ENCODE measurements around the gene TTC5. TPM values are rescaled to one million over a fixed set of nuclear protein-coding genes. Genes with fewer than 3 reads are reported as not detected.
"Not testable (repeated sequence)": the region's sequence is repeated elsewhere in the genome, so short reads cannot be mapped to it uniquely, and the experiment has no call there.

Gene TTC5
- total and polyA plus RNA-seq, 2 donors from 2014 or later = 12.3 to 22.3 TPM

GRCh38 chr14:20294636-20295035 lies 11.1 kb downstream of the TTC5 start:
- H3K27ac ChIP-seq (ENCODE audit: low read depth in 2 of 2, low read length in 2 of 2) = no peak overlapping the region
- intact Hi-C loops (cut with DNase I) = no loop called here
- no peak for DNase-seq
- H3K9ac ChIP-seq (ENCODE audit: low read length in 3 of 3) = no peak overlapping the region
- no peak for TF ChIP-seq CTCF (IDR thresholded peaks at IDR 0.05; ENCODE audit: borderline replicate concordance, extremely low read depth, insufficient read depth)
- H3K27me3 ChIP-seq (ENCODE audit: control insufficient read depth, insufficient read depth, low read length) = no peaks in the 10 kb centered on the region
- H3K9me3 ChIP-seq (ENCODE audit: control insufficient read depth in 2 of 3, insufficient read depth in 1 of 3, low read length in 3 of 3) = no peaks in the 10 kb centered on the region
- no peak overlapping the region for H3K4me3 ChIP-seq (ENCODE audit: low read length in 3 of 3)
- peaks cover 0 to 42% (median 41%) of the 10 kb centered on the region in 3 donors for H3K36me3 ChIP-seq (ENCODE audit: control insufficient read depth in 2 of 3, insufficient read depth in 3 of 3, low read length in 3 of 3)
- no peak for FAIRE-seq
- H3K4me1 ChIP-seq (ENCODE audit: control insufficient read depth in 2 of 3, insufficient read depth in 2 of 3, low read depth in 1 of 3, low read length in 3 of 3) = no peaks in the 10 kb centered on the region

GRCh38 chr14:20281998-20282397 lies 23.8 kb downstream of the TTC5 start:
- H3K36me3 ChIP-seq (ENCODE audit: control insufficient read depth in 2 of 3, insufficient read depth in 3 of 3, low read length in 3 of 3); H3K27me3 ChIP-seq (ENCODE audit: control insufficient read depth, insufficient read depth, low read length); H3K9ac ChIP-seq (ENCODE audit: low read length in 3 of 3); H3K4me3 ChIP-seq (ENCODE audit: low read length in 3 of 3); H3K4me1 ChIP-seq (ENCODE audit: control insufficient read depth in 2 of 3, insufficient read depth in 2 of 3, low read depth in 1 of 3, low read length in 3 of 3); intact Hi-C loops (cut with DNase I); FAIRE-seq; DNase-seq; H3K9me3 ChIP-seq (ENCODE audit: control insufficient read depth in 2 of 3, insufficient read depth in 1 of 3, low read length in 3 of 3); H3K27ac ChIP-seq (ENCODE audit: low read depth in 2 of 2, low read length in 2 of 2): not testable (repeated sequence)

- FAIRE-seq; H3K27ac ChIP-seq (ENCODE audit: low read depth in 2 of 2, low read length in 2 of 2); DNase-seq; H3K9me3 ChIP-seq (ENCODE audit: control insufficient read depth in 2 of 3, insufficient read depth in 1 of 3, low read length in 3 of 3); H3K36me3 ChIP-seq (ENCODE audit: control insufficient read depth in 2 of 3, insufficient read depth in 3 of 3, low read length in 3 of 3); H3K4me3 ChIP-seq (ENCODE audit: low read length in 3 of 3); H3K4me1 ChIP-seq (ENCODE audit: control insufficient read depth in 2 of 3, insufficient read depth in 2 of 3, low read depth in 1 of 3, low read length in 3 of 3); intact Hi-C loops (cut with DNase I); H3K27me3 ChIP-seq (ENCODE audit: control insufficient read depth, insufficient read depth, low read length); H3K9ac ChIP-seq (ENCODE audit: low read length in 3 of 3): not testable (repeated sequence)
These were observed 25.5 kb downstream of the TTC5 start for GRCh38 chr14:20280265-20280664.

- no peak for DNase-seq
These were observed 27.3 kb downstream of the TTC5 start for GRCh38 chr14:20278414-20278813.

More at GRCh38 chr14:20278414-20278813, 27.3 kb downstream of the TTC5 start:
- intact Hi-C loops (cut with DNase I) = no loop called here
- Histone ChIP-seq H3K4me1 (ENCODE audit: control insufficient read depth in 2 of 3, insufficient read depth in 2 of 3, low read depth in 1 of 3, low read length in 3 of 3) (no peaks in the 10 kb centered on the region), H3K9me3 (ENCODE audit: control insufficient read depth in 2 of 3, insufficient read depth in 1 of 3, low read length in 3 of 3) (peaks cover 0 to 4% (median 0%) of the 10 kb centered on the region in 3 donors), H3K27me3 (ENCODE audit: control insufficient read depth, insufficient read depth, low read length) (no peaks in the 10 kb centered on the region), H3K36me3 (ENCODE audit: control insufficient read depth in 2 of 3, insufficient read depth in 3 of 3, low read length in 3 of 3) (peaks cover 0 to 4% (median 0%) of the 10 kb centered on the region in 3 donors), H3K27ac (ENCODE audit: low read depth in 2 of 2, low read length in 2 of 2) (no peak overlapping the region), H3K9ac (ENCODE audit: low read length in 3 of 3) (no peak overlapping the region), H3K4me3 (ENCODE audit: low read length in 3 of 3) (no peak overlapping the region)
- no peak for TF ChIP-seq CTCF (IDR thresholded peaks at IDR 0.05; ENCODE audit: borderline replicate concordance, extremely low read depth, insufficient read depth)
- FAIRE-seq = no peak

Measured in kidney (tissue), 14 donors.